H1 (cell line): ENCODE measurements around the gene ABCC10. TPM values are rescaled to one million over a fixed set of nuclear protein-coding genes. Genes with fewer than 3 reads are reported as not detected.
"Not testable (repeated sequence)": the region's sequence is repeated elsewhere in the genome, so short reads cannot be mapped to it uniquely, and the experiment has no call there.

Source experiments
- CTCF ChIA-PET: fragments of 300-600 bp; sonication (Branson Sonifier 250); formaldehyde crosslinking; loops from one replicate; lab custom pipeline; 2021; ENCODE audit not compliant: partially characterized antibody; lab: Charles Lee
- POLR2A ChIA-PET: fragments of 300-600 bp; sonication (Branson Sonifier 250); formaldehyde crosslinking; loops from one replicate; lab custom pipeline; 2021; ENCODE audit warnings: inconsistent platforms; ENCODE audit not compliant: partially characterized antibody; lab: Charles Lee
- DNase-seq, 2 experiments: peaks; one replicate each; pipeline versions ENCODE4 v3.0.0 to v3.0.0-alpha.2; 2010 to 2022; ENCODE audit warnings: low spot score in 2 of 2, low read depth in 1 of 2, mixed read lengths in 1 of 2
- FAIRE-seq: peaks from 2 replicates; lab custom pipeline; 2011; peaks lifted over from hg19 to GRCh38; lab: Jason Lieb, UNC
- H2AFZ ChIP-seq: 2 replicates; pipeline ENCODE4 v1.8.1; 2012; ENCODE audit warnings: low read length, inconsistent platforms
- H2AK5ac ChIP-seq: 2 replicates; pipeline ENCODE4 v1.6.1; 2013; ENCODE audit warnings: low read depth, low read length
- H2BK120ac ChIP-seq: replicated peaks from 2 replicates; pipeline ENCODE3; 2013; ENCODE audit warnings: low read depth, low read length, inconsistent platforms
- H2BK12ac ChIP-seq: 2 replicates; pipeline ENCODE4 v1.6.1; 2013; ENCODE audit warnings: low read depth, low read length
- H2BK15ac ChIP-seq: 2 replicates; pipeline ENCODE4 v1.6.1; 2013; ENCODE audit warnings: low read length
- H2BK20ac ChIP-seq: 2 replicates; pipeline ENCODE4 v1.6.1; 2013; ENCODE audit warnings: low read length
- H2BK5ac ChIP-seq: 2 replicates; pipeline ENCODE4 v1.6.1; 2013; ENCODE audit warnings: low read depth, low read length
- H3K14ac ChIP-seq: 2 replicates; pipeline ENCODE4 v1.6.1; 2013; ENCODE audit warnings: inconsistent platforms; ENCODE audit not compliant: insufficient read length
- H3K18ac ChIP-seq: 2 replicates; pipeline ENCODE4 v1.6.1; 2013; ENCODE audit warnings: low read length; ENCODE audit errors: extremely low read depth
- H3K23ac ChIP-seq: 2 replicates; pipeline ENCODE4 v1.6.1; 2013; ENCODE audit warnings: inconsistent platforms; ENCODE audit not compliant: insufficient read length
- H3K23me2 ChIP-seq: 2 replicates; pipeline ENCODE4 v1.6.1; 2013; ENCODE audit warnings: low read depth, low read length
- H3K27ac ChIP-seq: 2 replicates; pipeline ENCODE4 v1.6.1; 2011; ENCODE audit warnings: low read depth, low read length, inconsistent platforms
- H3K27me3 ChIP-seq, 4 experiments: replicated peaks in 1 of 4; 1 replicate in 1 of 4; 2 replicates in 3 of 4; pipeline versions ENCODE4 v1.6.1 to v1.8.1; 2011 to 2013; ENCODE audit warnings: low read length in 3 of 4, mild to moderate bottlenecking in 3 of 4, inconsistent platforms in 2 of 4, mixed read lengths in 2 of 4, moderate library complexity in 1 of 4; ENCODE audit not compliant: control insufficient read depth in 3 of 4, insufficient read depth in 3 of 4; ENCODE audit errors: extremely low read depth in 1 of 4
- H3K36me3 ChIP-seq, 4 experiments: 2 replicates each; pipeline versions ENCODE4 v1.6.1 to v1.8.1; 2011 to 2013; ENCODE audit warnings: mild to moderate bottlenecking in 4 of 4, low read length in 3 of 4, moderate library complexity in 2 of 4, control low read depth in 1 of 4, inconsistent platforms in 1 of 4; ENCODE audit not compliant: insufficient read depth in 4 of 4, control insufficient read depth in 2 of 4
- H3K4ac ChIP-seq: replicated peaks from 2 replicates; pipeline ENCODE3; 2013; ENCODE audit warnings: low read length, low read depth, mixed read lengths, inconsistent platforms; ENCODE audit not compliant: insufficient read length
- H3K4me1 ChIP-seq, 4 experiments: replicated peaks in 1 of 4; 1 replicate in 1 of 4; 2 replicates in 3 of 4; pipeline versions ENCODE4 v1.6.1 to v1.8.1; 2011 to 2013; ENCODE audit warnings: low read length in 3 of 4, inconsistent platforms in 2 of 4, mixed read lengths in 1 of 4; ENCODE audit not compliant: insufficient read depth in 4 of 4, control insufficient read depth in 3 of 4
- H3K4me2 ChIP-seq, 2 experiments: 2 replicates each; pipeline versions ENCODE4 v1.6.1 to v1.8.1; 2011 to 2013; ENCODE audit warnings: low read depth in 2 of 2, low read length in 2 of 2, control low read depth in 1 of 2, inconsistent platforms in 1 of 2, mild to moderate bottlenecking in 1 of 2; ENCODE audit not compliant: insufficient read depth in 1 of 2
- H3K4me3 ChIP-seq, 4 experiments: fragments of 200-600, 300-600 bp in 1 of 4; sonication (generic), shearing (Covaris generic), sonication (Bioruptor Twin) in 1 of 4; 2 replicates each; pipeline versions ENCODE4 v1.5.1 to v1.8.1; 2011 to 2016; ENCODE audit warnings: low read length in 4 of 4, low read depth in 3 of 4, control low read depth in 2 of 4, inconsistent platforms in 2 of 4, mild to moderate bottlenecking in 2 of 4, mixed read lengths in 1 of 4, moderate library complexity in 1 of 4; ENCODE audit not compliant: insufficient read depth in 2 of 4; ENCODE audit errors: extremely low read depth in 1 of 4
- H3K56ac ChIP-seq: replicated peaks from 2 replicates; pipeline ENCODE3; 2013; ENCODE audit warnings: low read depth, mild to moderate bottlenecking, mixed read lengths, low read length, inconsistent platforms; ENCODE audit not compliant: insufficient read length
- H3K79me1 ChIP-seq: 2 replicates; pipeline ENCODE4 v1.6.1; 2013; ENCODE audit warnings: low read depth, low read length, control low read depth
- H3K79me2 ChIP-seq, 2 experiments: 2 replicates each; pipeline versions ENCODE4 v1.6.1 to v1.8.1; 2012 to 2013; ENCODE audit warnings: low read length in 2 of 2, mild to moderate bottlenecking in 2 of 2, inconsistent platforms in 1 of 2; ENCODE audit not compliant: insufficient read depth in 2 of 2, control insufficient read depth in 1 of 2
- H3K9ac ChIP-seq, 4 experiments: replicated peaks in 1 of 4; 1 replicate in 1 of 4; 2 replicates in 3 of 4; pipeline versions ENCODE4 v1.6.1 to v1.8.1; 2011 to 2013; ENCODE audit warnings: low read depth in 3 of 4, low read length in 3 of 4, control low read depth in 2 of 4, mild to moderate bottlenecking in 2 of 4, moderate library complexity in 2 of 4, inconsistent platforms in 1 of 4; ENCODE audit errors: extremely low read depth in 1 of 4
- H3K9me3 ChIP-seq, 2 experiments: 2 replicates each; pipeline versions ENCODE4 v1.6.1 to v1.8.1; 2012 to 2013; ENCODE audit warnings: mild to moderate bottlenecking in 2 of 2, moderate library complexity in 2 of 2, control low read depth in 1 of 2, inconsistent platforms in 1 of 2, low read depth in 1 of 2, low read length in 1 of 2, mixed read lengths in 1 of 2; ENCODE audit not compliant: insufficient read depth in 2 of 2
- H4K20me1 ChIP-seq, 2 experiments: replicated peaks in 1 of 2; 2 replicates each; pipeline versions ENCODE3 to v1.8.1; 2011 to 2013; ENCODE audit warnings: inconsistent platforms in 2 of 2, low read length in 2 of 2, mild to moderate bottlenecking in 1 of 2; ENCODE audit not compliant: insufficient read depth in 2 of 2, control insufficient read depth in 1 of 2
- H4K5ac ChIP-seq: 2 replicates; pipeline ENCODE4 v1.6.1; 2013; ENCODE audit warnings: low read length, low read depth, mixed read lengths, inconsistent platforms; ENCODE audit not compliant: insufficient read length
- H4K8ac ChIP-seq: 2 replicates; pipeline ENCODE4 v1.8.0; 2013; ENCODE audit warnings: mild to moderate bottlenecking, moderate library complexity, low read length, inconsistent platforms; ENCODE audit not compliant: insufficient read depth; ENCODE audit errors: extremely low read depth
- H4K91ac ChIP-seq: replicated peaks from 2 replicates; pipeline ENCODE3; 2013; ENCODE audit warnings: low read length, mixed read lengths, inconsistent platforms; ENCODE audit not compliant: insufficient read length
- WGBS, 2 experiments: shearing (Covaris generic) in 1 of 2; methylation state at CpG; one replicate each; pipeline versions ENCODE4 v1.1.6 to v1.1.7; 2013 to 2015; ENCODE audit warnings: low lambda C conversion rate in 2 of 2, mixed read lengths in 2 of 2, inconsistent platforms in 1 of 2, low coverage in 1 of 2, missing lambda C conversion rate in 1 of 2; ENCODE audit not compliant: insufficient replicate concordance in 2 of 2, insufficient coverage in 1 of 2, insufficient read length in 1 of 2; ENCODE audit errors: extremely low coverage in 1 of 2, missing lambda C conversion rate in 1 of 2; 5-methylcytosine and 5-hydroxymethylcytosine counted together
- polyA plus RNA-seq, 7 experiments: library from polyadenylated mRNA; depleted of rRNA in 3 of 7; stranded (reverse) in 5 of 7; unstranded in 2 of 7; fragments of >200 nt in 5 of 7; fragments of 200-250 nt in 2 of 7; gene quantifications; 1 replicate in 5 of 7; 2 replicates in 1 of 7; 4 replicates in 1 of 7; pipeline versions ENCODE4 v1.2.1 to v1.2.3, GENCODE V29; 2011 to 2013; ENCODE audit warnings: missing spikeins in 2 of 7, mixed read lengths in 2 of 7
- total RNA-seq: library from RNA; stranded (reverse); fragmentation: NEBNext Ultra II Directional; extraction: Animal tissue kit (Norgen Biotek cat#: 25700); gene quantifications from 2 replicates; pipeline ENCODE4 v1.2.1, GENCODE V29; 2021

ABCC10 gene
- total and polyA plus RNA-seq, 2 of the 8 experiments (the other 6 are each of a cell fraction or from before 2014, with no cell fraction given) = 15.5 to 24.6 TPM

GRCh38 chr6:43415275-43415674 lies 12.1 kb upstream of the ABCC10 start:
- H3K4me1 ChIP-seq, H3K18ac ChIP-seq, H3K79me2 ChIP-seq, H3K36me3 ChIP-seq, H3K56ac ChIP-seq, H3K14ac ChIP-seq, FAIRE-seq, H3K79me1 ChIP-seq, H2BK20ac ChIP-seq, H3K9me3 ChIP-seq, POLR2A ChIA-PET, H3K23me2 ChIP-seq, H2BK120ac ChIP-seq, H4K91ac ChIP-seq, H4K8ac ChIP-seq, H2BK5ac ChIP-seq, H3K4me3 ChIP-seq, H3K27ac ChIP-seq, H3K4me2 ChIP-seq, H3K9ac ChIP-seq, H3K4ac ChIP-seq, H2BK12ac ChIP-seq, H2AK5ac ChIP-seq, H3K27me3 ChIP-seq, DNase-seq, H4K5ac ChIP-seq, H3K23ac ChIP-seq, H4K20me1 ChIP-seq, H2BK15ac ChIP-seq, H2AFZ ChIP-seq: not testable (repeated sequence)
- CTCF ChIA-PET = interaction anchor here (0.7 to 1.9 kb wide), 4 partner anchors 22 to 104 kb away, joined by 3 to 6 read pairs (median 4); no protein-coding TSS in a partner anchor
- WGBS, 2 experiments = 83% methylated on average over 7 of the region's 8 CpGs; no CpG with 5 or more reads in 1 of the 2 experiments
